NCI-H2171 treated with DMSO at 0.1 percent for 48 hours (cell line): ENCODE data around the gene ST6GALNAC5.

Source experiments
- DNase-seq: peaks from one replicate; lab custom pipeline; 2025; lab: John Stamatoyannopoulos, UW

The ST6GALNAC5 gene

DNA sequence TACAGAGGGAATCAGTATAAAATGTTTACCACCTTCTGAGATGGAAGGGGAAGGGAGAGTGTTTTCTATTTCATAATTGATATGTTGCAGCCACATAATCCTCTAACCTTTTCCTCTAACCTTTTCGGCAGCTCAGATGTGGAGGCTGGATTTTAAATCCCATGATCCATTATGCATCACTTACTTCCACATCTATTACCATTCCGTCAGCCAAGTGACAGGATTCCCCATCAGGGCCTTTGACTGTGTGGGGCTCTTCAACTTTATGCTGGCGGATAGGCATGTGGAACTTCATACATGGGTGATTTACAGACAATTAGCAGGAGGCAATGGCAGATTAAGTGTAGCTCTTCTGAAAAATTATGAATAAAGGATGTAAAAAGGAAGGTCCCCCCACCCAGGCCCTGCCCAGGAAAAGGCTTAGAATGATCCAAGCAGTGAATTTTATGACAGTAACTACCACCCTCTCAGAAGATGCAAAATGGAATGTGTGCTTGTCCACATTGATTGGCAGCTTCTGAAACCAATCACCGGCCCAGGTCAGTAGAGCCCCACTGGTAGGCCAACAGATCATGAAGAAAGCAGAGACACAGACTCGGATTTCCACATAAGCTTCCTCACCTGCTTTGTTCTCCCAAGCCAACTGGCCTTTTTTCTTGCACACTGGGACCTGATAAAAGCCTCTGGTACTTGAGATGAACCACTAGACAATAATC, 147.0 kb downstream of the ST6GALNAC5 start:
- DNase-seq, result no peak

DNA sequence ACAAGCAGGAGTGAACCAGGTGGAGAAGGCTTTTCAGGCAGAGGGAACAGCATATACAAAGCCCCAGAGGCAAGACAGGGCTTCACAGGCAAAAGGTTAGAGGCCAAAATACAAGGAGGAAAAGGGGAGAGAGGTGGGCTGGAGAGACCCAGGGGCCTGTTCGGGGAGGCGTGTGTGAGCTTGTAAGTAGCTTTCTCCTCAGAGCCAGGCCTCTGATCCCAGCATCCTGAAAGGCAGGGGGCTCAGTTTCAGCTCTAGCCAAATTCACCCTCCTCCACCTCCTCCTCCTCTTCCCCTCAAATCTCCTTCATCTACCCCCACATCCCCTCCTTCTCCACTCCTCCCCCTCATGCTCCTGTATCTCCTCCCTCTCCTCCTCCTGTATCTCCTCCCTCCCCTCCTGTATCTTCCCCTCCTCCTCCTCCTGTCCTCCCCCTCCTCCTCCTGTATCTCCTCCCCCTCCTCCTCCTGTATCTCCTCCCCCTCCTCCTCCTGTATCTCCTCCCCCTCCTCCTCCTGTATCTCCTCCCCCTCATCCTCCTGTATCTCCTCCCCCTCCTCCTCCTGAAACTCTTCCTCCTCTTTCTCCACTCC, 148.6 kb downstream of the ST6GALNAC5 start:
- no peak for DNase-seq

DNA sequence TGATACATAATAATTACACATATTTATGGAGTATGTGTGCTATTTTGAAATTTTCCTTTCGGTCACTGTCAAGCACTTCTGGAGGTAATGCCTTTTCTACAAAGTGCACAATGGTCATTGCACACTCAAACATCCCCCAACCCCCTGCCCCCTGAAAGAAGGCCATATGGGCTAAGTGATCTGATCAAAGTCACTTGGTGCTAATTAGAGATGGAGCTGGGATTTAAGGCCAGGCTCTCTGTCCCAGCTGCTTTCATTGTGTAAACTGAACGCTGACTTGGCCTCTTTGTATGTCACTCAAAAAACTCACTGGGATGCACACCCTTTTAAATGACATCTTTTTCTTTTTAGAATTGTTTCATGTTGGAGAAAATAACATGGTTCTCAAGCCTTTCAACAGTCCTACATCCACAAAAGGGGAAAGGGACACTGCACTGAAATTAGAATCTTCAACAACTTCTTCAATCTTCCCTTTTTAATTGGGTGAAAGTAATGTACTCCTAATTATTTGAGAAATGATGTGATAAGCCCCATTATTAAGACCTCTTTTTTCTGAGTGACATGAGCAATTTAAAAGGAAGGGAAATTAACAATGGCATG, 149.2 kb downstream of the ST6GALNAC5 start:
- peak; percentile 67 for DNase-seq

DNA sequence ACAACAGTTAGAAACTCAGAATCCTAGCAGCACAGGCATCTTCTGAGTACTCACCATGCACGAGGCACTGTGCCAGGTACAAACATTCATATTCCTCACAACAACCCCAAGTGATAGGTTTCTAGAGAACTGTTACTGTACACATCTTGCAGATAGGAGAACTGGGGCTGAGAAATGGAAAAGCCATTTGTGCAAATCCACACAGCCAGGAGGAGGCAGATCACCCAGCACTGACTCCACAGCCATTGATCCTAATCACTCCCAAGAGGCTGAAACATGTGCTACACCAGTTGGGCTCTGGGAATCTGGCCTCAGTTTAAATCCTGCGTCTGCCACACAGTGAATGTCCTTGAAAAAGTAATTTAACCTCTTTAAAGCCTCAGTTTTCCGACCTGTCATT, 151.0 kb downstream of the ST6GALNAC5 start:
- peak; percentile 62 for DNase-seq

DNA sequence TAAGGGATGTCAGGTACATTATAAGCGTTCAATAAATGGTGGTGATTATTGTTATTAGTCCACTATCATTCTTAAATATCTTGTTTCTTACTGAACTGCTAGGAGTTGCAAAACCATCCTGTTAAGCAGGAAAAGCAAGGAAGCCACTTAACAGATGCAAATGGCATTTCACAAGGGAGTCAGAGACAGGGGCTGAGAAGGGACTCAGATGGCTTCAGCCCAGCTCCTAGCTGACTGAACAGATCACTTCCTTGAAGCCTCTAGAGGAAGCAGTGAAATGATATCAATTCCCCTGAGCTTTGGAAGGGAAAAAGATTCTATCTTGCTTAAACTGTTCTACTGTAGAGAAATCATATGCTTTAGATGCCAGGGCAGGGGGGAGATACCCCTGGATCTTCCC, 151.5 kb downstream of the ST6GALNAC5 start:
- DNase-seq, result peak; percentile 68

DNA sequence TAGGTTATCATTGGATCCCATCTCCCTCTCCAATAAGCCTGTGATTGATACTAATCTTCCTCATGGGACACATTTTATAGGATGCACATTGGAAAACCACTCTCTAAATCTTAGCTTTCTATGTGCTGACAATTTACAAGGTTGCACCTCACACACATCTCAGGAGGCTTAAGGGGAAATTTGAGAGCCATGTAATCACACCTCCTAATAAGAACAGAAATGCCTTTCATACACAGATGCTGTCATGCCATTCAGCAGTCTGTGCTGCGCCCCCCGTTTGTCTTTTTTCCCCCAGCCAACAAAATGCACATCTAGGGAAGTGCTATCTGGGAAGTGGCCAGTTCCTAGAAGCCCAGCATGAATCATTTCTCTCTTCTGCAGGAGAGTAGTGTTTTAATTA, 154.5 kb downstream of the ST6GALNAC5 start:
- no peak for DNase-seq

DNA sequence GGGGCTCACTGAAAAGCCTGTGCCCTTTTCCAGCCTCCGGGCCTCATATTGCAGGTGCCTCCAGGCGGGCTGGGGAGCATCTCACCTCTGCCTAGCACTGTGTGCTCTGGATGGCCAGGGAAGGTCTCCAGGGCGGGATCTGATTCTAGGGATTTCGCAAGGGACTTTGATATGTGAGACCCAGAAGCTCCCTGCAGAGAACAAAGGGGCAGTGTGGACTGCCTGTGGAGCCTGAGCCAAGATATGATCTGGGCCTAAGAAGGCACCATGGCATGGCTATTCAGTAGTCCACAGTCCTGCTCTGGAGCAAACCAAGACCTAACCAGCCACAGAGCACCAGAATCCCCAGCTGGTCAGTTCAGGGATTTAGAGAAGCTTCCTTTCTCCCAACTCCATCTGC, 157.2 kb downstream of the ST6GALNAC5 start:
- DNase-seq, result no peak

DNA sequence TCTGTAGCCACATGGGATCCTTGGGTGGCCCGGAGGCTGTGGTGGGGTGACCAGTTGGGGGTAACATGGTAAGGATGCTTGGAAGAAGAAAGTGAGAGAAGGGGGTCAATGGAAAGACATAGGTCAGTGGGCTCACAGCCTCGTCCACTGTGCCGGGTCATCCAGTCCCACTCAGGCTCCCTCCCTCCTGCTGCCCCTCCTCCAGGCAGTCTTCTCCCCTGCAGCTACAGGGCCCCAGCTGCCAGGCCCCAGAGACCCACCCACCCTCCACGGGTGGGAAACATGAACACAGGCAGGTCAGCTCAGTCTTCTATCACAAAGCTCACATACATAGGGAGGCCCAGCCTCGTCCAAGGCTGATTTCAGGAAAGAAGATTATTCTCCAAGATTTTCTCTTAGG, 158.3 kb downstream of the ST6GALNAC5 start:
- no peak for DNase-seq

DNA sequence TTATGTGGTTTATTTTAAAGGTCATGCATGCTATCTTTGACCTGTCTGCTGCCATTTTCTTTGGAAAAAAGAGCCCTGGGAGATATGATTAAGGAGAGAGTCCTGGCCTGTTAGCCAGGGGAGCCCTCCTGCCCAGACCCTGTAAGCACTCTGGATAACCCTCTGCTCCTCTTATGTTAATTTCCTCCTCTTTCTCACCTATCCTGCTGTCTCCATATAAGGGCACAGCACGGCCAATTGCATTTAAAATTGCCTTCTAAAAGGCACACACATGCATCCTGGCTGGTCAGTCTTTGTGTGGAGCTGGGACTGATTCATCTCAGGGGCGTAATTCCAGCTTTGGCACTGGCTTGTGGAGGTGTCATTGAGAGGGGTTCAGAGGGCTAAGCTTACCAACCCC, 158.9 kb downstream of the ST6GALNAC5 start:
- no peak for DNase-seq

DNA sequence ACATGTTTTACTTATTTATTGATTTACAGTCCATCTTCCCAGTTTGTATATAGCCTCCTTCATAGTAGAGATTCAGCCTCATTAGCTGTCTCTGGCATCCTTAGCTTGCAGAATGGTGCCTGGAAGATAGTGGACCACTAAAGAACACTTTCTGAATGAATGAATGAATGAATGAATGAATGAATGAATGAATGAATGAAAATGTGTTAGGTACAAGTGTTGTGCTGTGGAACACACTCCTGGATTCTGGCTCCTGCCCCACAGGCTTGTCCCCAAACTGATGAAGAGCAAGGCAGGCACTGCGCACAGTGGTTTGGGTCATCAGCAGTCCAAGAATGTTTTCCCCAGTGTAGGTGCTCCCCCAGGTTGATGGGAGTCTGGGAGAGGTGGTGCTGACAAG, 159.4 kb downstream of the ST6GALNAC5 start:
- DNase-seq, result no peak

DNA sequence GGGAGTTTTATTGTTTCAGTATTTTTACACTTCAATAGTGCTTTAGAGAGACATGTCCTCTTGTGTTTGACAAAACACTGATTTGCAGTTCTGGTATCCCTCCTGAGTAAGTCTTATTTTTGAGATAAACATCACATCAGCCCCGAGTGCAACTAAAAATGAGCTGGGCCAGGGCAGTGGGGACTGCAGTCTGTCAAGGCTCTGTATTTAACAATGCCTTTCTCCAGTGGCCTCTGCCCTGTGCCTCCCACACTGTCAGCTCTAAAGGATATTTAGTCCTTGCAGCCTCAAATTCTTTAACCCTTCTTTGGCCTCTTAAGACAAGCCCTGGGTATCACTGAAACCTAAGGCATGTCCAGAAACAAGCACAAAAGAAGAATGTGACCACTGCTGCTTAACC, 160.6 kb downstream of the ST6GALNAC5 start:
- no peak for DNase-seq

DNA sequence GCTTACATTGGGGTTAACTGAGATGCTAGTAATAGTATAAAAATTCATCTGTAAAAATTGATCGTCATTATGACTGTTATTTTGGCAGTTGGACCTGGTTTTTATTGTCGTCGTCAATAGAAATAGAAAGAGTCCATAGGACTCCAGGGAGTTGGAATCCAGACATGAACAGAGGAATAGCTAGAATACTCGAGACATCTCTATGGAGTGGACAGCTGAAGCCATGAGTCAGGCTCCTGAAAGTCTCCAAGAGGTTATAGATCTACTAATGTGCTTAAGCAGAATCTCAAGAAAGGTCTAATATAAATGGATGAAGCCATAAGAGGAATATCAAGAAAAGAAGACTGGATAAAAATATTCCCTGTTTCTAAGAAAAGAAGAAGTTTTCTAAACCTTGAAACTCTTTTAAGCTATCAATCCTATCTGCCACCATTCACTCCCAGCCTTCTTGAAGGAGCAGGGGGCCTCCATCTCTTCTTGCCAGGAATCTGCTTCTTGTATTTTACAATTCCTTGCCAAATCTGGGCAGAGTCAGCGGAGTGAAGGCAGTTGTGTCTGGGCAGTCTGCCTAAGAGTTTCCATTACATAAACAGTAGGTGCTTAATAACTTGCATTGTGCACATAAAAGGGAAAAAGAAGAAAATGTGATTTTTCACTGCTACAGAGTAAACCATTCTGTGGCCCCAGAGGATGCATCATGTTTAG, 163.3 kb downstream of the ST6GALNAC5 start:
- no peak for DNase-seq

DNA sequence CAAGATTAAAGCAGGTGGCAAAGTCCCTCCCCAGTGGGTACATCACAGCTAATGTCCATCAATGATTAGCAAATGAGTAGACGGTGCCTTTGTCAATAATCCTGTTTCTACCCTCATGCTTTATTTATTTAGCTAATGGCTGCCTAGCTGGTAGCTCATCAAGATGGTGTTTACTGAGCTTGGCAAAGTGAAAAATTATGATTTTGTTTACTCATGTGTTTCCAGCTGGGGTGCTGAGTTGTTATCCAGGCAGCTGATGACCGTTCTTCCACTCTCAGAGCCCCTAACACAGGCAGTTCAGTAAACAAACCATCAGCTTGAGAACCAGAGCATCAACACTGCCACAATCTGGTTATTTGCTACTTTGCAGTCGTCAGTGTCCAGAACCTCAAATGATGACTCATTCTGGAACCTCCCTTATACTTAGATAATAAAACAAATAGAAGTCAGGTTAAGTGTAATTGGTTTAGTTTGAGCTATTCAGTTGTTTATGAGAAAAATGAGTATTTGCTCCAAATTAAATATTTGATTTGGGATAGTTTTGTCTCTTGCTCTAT, 163.9 kb downstream of the ST6GALNAC5 start:
- peak; percentile 30 for DNase-seq

DNA sequence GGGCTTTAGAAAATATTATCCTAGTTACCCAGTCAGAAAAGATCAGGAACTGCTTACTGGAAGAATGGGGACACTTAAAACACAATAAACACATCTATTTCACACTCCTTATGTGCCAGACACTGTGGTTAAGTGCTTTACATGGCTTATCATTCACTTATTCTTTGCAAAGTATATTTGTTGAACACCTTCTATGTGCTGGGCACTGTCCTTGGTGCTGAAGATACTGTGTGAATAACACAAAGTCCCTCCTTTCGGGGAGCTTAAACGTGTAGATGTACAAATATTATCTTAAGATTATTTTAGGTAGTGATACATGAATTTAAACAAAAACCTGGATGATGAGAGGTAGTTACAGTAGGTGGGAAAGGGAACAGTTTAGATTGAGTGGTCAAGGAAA, 169.3 kb downstream of the ST6GALNAC5 start:
- no peak for DNase-seq

DNA sequence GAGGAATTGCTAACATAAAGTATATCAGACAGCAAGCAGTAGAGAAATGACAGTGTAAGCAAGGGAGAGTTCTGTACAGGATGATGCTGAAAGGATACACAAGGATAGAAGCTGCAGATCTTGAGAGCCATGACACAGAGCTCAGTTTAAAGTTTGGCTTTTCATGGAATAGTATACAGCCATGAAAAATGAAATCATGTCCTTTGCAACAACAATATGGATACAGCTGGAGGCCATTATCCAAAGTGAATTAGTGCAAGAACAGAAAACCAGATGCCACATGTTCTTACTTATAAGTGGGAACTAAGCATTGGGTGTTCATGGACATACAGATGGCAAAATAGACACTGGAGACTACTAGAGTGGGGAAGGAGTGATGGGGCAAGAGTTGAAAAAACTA, 169.8 kb downstream of the ST6GALNAC5 start:
- no peak for DNase-seq

DNA sequence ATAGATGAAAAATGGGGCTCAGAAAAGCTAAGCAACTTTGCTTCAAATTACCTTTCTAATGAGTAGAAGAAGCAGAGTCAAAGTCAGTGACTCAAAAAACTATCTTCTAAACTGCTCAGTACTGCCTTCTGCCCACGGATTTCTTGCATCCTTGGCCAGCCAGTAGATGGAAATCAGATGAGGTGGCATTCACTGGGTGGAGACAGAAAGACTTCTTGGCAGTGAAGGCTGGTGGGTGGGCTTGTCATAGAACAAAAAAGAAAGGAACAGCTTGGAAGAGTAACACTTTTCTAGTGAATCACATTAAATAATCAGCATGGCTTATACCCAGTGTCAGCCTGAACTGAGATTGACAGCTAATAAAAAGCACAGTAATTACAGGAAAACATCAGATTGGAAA, 170.7 kb downstream of the ST6GALNAC5 start:
- no peak for DNase-seq

DNA sequence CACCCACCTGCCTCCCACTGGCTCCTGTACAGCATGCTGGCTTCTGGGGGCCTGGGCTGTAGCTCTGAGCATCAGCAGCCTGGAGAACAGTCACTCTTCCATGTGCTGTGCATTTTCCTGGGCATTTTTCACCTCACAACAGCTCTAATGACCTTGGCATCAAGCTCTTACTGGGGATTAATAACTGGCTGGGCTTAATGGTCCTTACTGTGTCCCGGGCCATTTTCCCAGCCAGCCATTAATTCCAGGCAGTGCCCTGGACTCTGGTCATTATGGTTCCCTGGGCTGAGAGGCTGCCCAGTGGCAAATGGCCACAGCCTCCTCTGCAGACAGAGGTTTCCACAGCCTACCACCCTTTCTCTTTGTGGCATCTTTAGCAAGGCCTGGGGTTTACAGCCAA, 171.8 kb downstream of the ST6GALNAC5 start:
- no peak for DNase-seq

DNA sequence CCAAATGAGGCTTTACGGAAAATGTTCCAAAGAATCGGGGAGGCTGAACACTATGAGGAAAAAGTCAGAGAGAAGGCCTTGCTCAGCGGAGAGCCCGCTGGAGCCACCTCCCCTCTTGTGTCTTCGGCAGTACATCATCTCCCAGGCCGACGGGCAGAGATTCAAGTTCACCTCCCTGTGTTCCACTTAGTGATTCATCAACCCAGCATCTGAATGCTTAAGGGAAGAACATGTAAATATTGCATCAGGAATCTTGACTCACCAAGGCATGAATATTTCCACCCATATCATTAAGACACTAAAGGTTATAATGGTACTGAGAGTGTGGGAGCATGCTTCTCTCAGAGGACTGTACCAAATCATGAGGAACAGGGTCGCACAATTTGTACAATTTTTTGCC, 172.5 kb downstream of the ST6GALNAC5 start:
- DNase-seq, result no peak

DNA sequence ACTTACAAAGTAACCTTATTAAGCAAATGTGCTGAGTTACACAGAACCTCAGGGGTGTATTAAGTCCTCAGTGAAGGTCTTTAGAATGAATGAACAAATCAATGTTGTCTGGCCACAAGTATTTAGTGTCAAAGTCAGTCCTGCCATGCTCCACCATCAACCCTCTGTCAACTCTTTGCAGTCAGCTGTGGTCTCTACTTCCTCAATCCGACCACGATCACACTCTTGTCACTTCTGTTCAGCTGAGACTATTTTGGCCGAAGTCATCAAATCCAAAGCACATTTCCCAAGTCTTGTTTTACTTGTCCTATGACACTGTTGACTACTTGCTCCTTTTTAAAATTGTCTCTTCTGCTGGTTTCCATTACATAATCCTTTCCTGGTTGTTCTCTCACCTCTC, 173.5 kb downstream of the ST6GALNAC5 start:
- no peak for DNase-seq

DNA sequence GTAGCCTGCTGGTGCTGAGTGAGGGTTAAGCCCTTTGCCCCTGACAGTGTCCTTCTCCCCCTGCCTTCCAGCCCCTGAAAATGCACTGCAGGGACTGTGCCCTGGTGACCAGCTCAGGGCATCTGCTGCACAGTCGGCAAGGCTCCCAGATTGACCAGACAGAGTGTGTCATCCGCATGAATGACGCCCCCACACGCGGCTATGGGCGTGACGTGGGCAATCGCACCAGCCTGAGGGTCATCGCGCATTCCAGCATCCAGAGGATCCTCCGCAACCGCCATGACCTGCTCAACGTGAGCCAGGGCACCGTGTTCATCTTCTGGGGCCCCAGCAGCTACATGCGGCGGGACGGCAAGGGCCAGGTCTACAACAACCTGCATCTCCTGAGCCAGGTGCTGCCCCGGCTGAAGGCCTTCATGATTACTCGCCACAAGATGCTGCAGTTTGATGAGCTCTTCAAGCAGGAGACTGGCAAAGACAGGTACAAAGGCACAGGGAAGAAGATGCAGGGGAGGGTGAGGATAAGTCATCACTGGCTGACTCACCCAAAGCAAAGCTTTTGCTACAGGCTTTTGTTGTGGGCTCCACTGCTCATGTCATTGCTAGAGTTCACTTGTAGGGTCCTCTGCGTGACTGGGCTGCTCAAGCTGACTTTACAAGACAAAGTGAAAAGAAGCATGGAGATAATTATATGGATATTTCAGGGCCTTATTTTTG, 177.0 kb downstream of the ST6GALNAC5 start:
- no peak for DNase-seq

DNA sequence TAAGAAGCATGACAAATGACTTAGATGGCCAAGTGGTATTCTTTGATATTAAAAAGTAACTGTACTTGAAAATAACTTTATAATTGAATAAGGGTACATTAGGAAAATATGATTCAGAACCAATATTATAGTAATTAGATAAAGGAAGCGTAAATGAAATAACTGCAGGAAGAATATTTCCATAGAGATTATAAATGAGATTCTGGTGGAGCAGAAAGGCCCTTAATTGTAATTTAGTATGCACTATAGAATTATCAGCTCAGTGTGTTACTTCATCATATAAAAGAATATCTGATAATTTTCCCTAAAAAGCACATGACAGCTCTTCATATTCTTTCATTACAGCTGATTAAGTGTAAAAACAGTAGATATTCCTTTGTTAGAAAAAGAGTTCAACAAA, 180.3 kb downstream of the ST6GALNAC5 start:
- DNase-seq, result no peak

DNA sequence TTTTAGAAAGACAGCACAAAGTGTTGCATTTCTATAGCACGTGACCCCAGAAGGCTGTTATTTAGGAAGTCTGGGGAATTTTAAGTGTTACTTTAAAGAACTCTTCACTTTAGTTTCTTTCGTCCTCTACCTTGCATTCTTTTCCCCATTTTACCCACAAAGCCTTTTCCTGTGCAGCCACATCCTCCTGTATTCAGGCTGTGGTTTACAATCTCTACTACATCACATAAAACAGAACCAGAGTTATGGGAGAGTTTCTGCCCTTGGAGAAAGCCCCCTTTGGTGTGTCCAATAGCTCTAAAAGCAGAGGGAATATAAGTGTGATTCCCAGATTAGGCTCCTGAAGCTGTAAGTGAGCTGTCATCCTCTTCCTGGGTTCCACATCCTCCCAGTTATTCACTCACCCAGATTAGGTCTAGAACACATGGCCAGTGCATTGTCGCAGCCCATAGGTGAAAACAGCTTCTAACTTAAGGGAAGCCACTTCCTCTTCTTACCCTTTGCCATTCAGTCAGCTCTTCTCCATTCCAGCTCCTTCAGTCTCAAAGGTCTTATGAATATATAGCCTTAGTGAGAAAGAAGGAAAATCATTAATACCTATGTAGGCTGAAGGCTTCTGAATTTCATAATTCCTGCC, 180.8 kb downstream of the ST6GALNAC5 start:
- no peak for DNase-seq
